Measurements from ENCODE around the gene SNX4.

DNA sequence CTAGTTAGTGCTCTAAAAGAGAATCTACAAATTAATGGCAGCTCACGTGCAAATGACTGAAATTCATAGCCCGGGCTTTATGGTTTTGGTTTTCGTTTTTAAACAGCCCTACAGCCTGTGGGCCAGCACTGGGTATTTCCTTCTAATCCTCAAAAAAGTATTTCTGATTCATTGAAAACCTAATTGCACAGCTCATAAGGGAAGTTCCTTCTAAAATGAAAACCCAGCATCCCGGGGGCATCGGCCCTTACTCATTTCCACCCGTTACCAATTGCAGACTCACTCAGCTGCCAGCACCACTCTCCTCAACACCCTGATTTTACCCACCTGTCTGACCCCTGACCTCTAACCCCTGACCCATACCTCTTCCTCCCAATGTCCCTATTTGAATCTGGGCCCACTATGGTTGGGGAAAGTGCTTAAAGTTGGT is 85.4 kb downstream of the SNX4 start:
- TF ChIP-seq CTCF (IDR thresholded peaks at IDR 0.05), result no peak
- TF ChIP-seq, protein P1, sequence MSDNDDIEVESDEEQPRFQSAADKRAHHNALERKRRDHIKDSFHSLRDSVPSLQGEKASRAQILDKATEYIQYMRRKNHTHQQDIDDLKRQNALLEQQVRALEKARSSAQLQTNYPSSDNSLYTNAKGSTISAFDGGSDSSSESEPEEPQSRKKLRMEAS (IDR thresholded peaks at IDR 0.05; ENCODE audit: low read depth), result no peak
- TF ChIP-seq POLR2AphosphoS5 (IDR thresholded peaks at IDR 0.05; ENCODE audit: low read depth, low read length), result no peak
- TF ChIP-seq, protein P2, sequence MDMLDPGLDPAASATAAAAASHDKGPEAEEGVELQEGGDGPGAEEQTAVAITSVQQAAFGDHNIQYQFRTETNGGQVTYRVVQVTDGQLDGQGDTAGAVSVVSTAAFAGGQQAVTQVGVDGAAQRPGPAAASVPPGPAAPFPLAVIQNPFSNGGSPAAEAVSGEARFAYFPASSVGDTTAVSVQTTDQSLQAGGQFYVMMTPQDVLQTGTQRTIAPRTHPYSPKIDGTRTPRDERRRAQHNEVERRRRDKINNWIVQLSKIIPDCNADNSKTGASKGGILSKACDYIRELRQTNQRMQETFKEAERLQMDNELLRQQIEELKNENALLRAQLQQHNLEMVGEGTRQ (IDR thresholded peaks at IDR 0.05; ENCODE audit: borderline replicate concordance, low read depth, low read length), result no peak
- no peak for TF ChIP-seq EP300 (IDR thresholded peaks at IDR 0.05; ENCODE audit: borderline replicate concordance in 1 of 2, low read depth in 1 of 2, low read length in 1 of 2)
- no peak for TF ChIP-seq SIN3A (IDR thresholded peaks at IDR 0.05; ENCODE audit: borderline replicate concordance, low read depth, low read length)
- no peak for TF ChIP-seq PBX3 (IDR thresholded peaks at IDR 0.05)
- no peak for TF ChIP-seq RAD21 (IDR thresholded peaks at IDR 0.05; ENCODE audit: low read length)
- TF ChIP-seq RXRA (IDR thresholded peaks at IDR 0.05; ENCODE audit: borderline replicate concordance, low read depth), result no peak
- TF ChIP-seq REST (IDR thresholded peaks at IDR 0.05; ENCODE audit: low read depth, low read length), result no peak
- no peak for TF ChIP-seq GATA2 (CRISPR knock-in tag; IDR thresholded peaks at IDR 0.05)
- TF ChIP-seq, protein P3, sequence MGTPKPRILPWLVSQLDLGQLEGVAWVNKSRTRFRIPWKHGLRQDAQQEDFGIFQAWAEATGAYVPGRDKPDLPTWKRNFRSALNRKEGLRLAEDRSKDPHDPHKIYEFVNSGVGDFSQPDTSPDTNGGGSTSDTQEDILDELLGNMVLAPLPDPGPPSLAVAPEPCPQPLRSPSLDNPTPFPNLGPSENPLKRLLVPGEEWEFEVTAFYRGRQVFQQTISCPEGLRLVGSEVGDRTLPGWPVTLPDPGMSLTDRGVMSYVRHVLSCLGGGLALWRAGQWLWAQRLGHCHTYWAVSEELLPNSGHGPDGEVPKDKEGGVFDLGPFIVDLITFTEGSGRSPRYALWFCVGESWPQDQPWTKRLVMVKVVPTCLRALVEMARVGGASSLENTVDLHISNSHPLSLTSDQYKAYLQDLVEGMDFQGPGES (IDR thresholded peaks at IDR 0.05; ENCODE audit: low read depth, low read length), result no peak
- no peak for TF ChIP-seq TCF12 (IDR thresholded peaks at IDR 0.05)

Data from SK-N-SH (cell line).